Right lobe of liver (tissue), 6 donors: Measurements from ENCODE around the gene SCNN1A. TPM values are rescaled to one million over a fixed set of nuclear protein-coding genes. Genes with fewer than 3 reads are reported as not detected.

Source experiments
- ATAC-seq, 4 donors: fragments of 200-7000 bp; cut with Tn5 transposase; one replicate each; pipeline ENCODE4 v1.9.1; 2020; ENCODE audit warnings: mild to moderate bottlenecking in 4 of 4, moderate library complexity in 4 of 4
- DNase-seq, 3 donors: peaks; one replicate each; pipeline ENCODE4 v3.0.0-alpha.2; 2020
- H3K27ac ChIP-seq, 3 donors: fragments of 200-600 bp; one replicate each; pipeline ENCODE4 v1.8.0; 2022
- H3K27me3 ChIP-seq, 2 donors: fragments of 200-600 bp; one replicate each; pipeline ENCODE4 v1.8.0; 2022
- H3K36me3 ChIP-seq, 4 donors: fragments of 200-600 bp; sonication (generic) in 1 of 4; one replicate each; pipeline versions ENCODE4 v1.5.1 to v1.8.0; 2017 to 2022; ENCODE audit warnings: control low read depth in 1 of 4
- H3K4me1 ChIP-seq, 4 donors: fragments of 200-600 bp; sonication (generic) in 1 of 4; one replicate each; pipeline versions ENCODE4 v1.5.1 to v1.8.0; 2017 to 2022; ENCODE audit warnings: control low read depth in 1 of 4
- H3K4me3 ChIP-seq, 3 donors: fragments of 200-600 bp; one replicate each; pipeline ENCODE4 v1.8.0; 2022
- H3K9me3 ChIP-seq, 4 donors: fragments of 200-600 bp; sonication (generic) in 1 of 4; one replicate each; pipeline versions ENCODE4 v1.5.1 to v1.8.0; 2017 to 2022; ENCODE audit warnings: control low read depth in 1 of 4
- CTCF ChIP-seq, 4 donors: fragments of 200-600 bp in 3 of 4; fragments of 450-650 bp in 1 of 4; IDR thresholded peaks; one replicate each; pipeline versions ENCODE4 v1.5.1 to v1.8.0; 2016 to 2022; ENCODE audit warnings: antibody characterized with exemption in 4 of 4, mild to moderate bottlenecking in 2 of 4
- POLR2A ChIP-seq: fragments of 450-650 bp; IDR thresholded peaks from one replicate; pipeline ENCODE4 v1.6.1; 2017; ENCODE audit warnings: antibody characterized with exemption, mild to moderate bottlenecking
- WGBS: methylation state at CpG from one replicate; pipeline ENCODE4 v1.1.6; 2018; ENCODE audit warnings: low coverage, low lambda C conversion rate; ENCODE audit not compliant: insufficient coverage; ENCODE audit errors: missing lambda C conversion rate; 5-methylcytosine and 5-hydroxymethylcytosine counted together
- intact Hi-C, 2 donors: fragments of 100-400 bp; cut with DNase I; formaldehyde crosslinking; loops; one replicate each; pipeline versions ENCODE4 v1.11.2 to v1.14.1; 2022
- total RNA-seq, 6 experiments: library from RNA; depleted of rRNA in 2 of 6; stranded (reverse); fragments of >200 nt in 2 of 6; fragmentation: NEBNext Ultra II Directional in 3 of 6; extraction: Animal tissue kit (Norgen Biotek cat#: 25700) in 3 of 6; gene quantifications; one replicate each; pipeline versions ENCODE4 v1.1.0 to v1.2.4, GENCODE V29; 2016 to 2023
- donor health status: DM: no; HTN: yes; CAD: no.
- donor health status: DM: no; HTN: no; CAD: no.
- donor health status: DM: no; HTN: no; CAD: no.
- donor health status: DM: no; HTN: yes; CAD: no.
- donor health status: DM: no; HTN: yes; CAD: no.

Gene SCNN1A
- total RNA-seq, 6 experiments from 2014 or later, result 2.1 to 9.5 (median 6.0) TPM

GRCh38 chr12:6316921-6317692 is 58.3 kb downstream of the SCNN1A start:
- intact Hi-C loops, result no loop called here
- no peaks in the 10 kb centered on the region for H3K36me3 ChIP-seq
- ATAC-seq, result no peak
- TF ChIP-seq CTCF (IDR thresholded peaks at IDR 0.05) (no peak), POLR2A (no peak)
- no peak for DNase-seq
- no peaks in the 10 kb centered on the region for H3K9me3 ChIP-seq
- 85% methylated on average over 5 of the region's 21 CpGs for WGBS
- peaks cover 0 to 10% (median under 1%) of the 10 kb centered on the region in 4 donors for H3K4me1 ChIP-seq
- H3K27ac ChIP-seq, result no peak overlapping the region
- no peaks in the 10 kb centered on the region for H3K27me3 ChIP-seq
- H3K4me3 ChIP-seq, result no peak overlapping the region

GRCh38 chr12:6315704-6316597 is 59.4 kb downstream of the SCNN1A start:
- ATAC-seq, result no peak
- no peak overlapping the region for H3K4me3 ChIP-seq

GRCh38 chr12:6315184-6315583 is 60.2 kb downstream of the SCNN1A start:
- Histone ChIP-seq H3K27ac (no peak overlapping the region), H3K4me3 (no peak overlapping the region), H3K9me3 (no peaks in the 10 kb centered on the region), H3K36me3 (no peaks in the 10 kb centered on the region), H3K27me3 (no peaks in the 10 kb centered on the region), H3K4me1 (peaks cover 0 to 13% (median 0%) of the 10 kb centered on the region in 4 donors)
- TF ChIP-seq POLR2A, result no peak
- no peak for TF ChIP-seq CTCF (IDR thresholded peaks at IDR 0.05)
- 92% methylated on average over 6 of the region's 6 CpGs for WGBS
- DNase-seq (no peak), ATAC-seq (no peak)
- intact Hi-C loops, result no loop called here

More at GRCh38 chr12:6315704-6316597, 59.4 kb downstream of the SCNN1A start:
- Histone ChIP-seq H3K4me1 (peaks cover 0 to 13% (median 0%) of the 10 kb centered on the region in 4 donors), H3K36me3 (no peaks in the 10 kb centered on the region), H3K9me3 (no peaks in the 10 kb centered on the region), H3K27ac (no peak overlapping the region), H3K27me3 (no peaks in the 10 kb centered on the region)
- peak in 1 of 3 donors; percentile 46 for DNase-seq
- no peak for TF ChIP-seq CTCF (IDR thresholded peaks at IDR 0.05)
- TF ChIP-seq POLR2A, result no peak
- 96% methylated on average over 3 of the region's 17 CpGs for WGBS
- intact Hi-C loops, result no loop called here

GRCh38 chr12:6314776-6315175 is 60.6 kb downstream of the SCNN1A start:
- TF ChIP-seq CTCF (IDR thresholded peaks at IDR 0.05) (no peak), POLR2A (no peak)
- no peaks in the 10 kb centered on the region for H3K9me3 ChIP-seq
- no peak overlapping the region for H3K27ac ChIP-seq
- ATAC-seq, result no peak
- WGBS, result 90% methylated on average over 5 of the region's 9 CpGs
- no peak for DNase-seq
- no peak overlapping the region for H3K4me3 ChIP-seq
- no peaks in the 10 kb centered on the region for H3K27me3 ChIP-seq
- H3K4me1 ChIP-seq, result peaks cover 0 to 13% (median 0%) of the 10 kb centered on the region in 4 donors
- intact Hi-C loops, result no loop called here
- H3K36me3 ChIP-seq, result no peaks in the 10 kb centered on the region
